Stomach (tissue), 4 donors: ENCODE data around the gene RPS6KB2.

Experiments used
- POLR2A ChIP-seq, 4 donors: fragments of 450-650 bp; IDR thresholded peaks; one replicate each; pipeline ENCODE4 v1.6.1; 2016; ENCODE audit warnings: antibody characterized with exemption in 4 of 4, control low read depth in 2 of 4, mild to moderate bottlenecking in 1 of 4, moderate library complexity in 1 of 4
- TF ChIP-seq, protein P1 (sequence below), 7 experiments: fragments of 450-650 bp in 4 of 7; fragments of 200-600 bp in 3 of 7; sonication (generic) in 3 of 7; IDR thresholded peaks; one replicate each; pipeline ENCODE4 v1.5.1; 2016 to 2019; ENCODE audit warnings: antibody characterized with exemption in 7 of 7, control low read depth in 2 of 7, mild to moderate bottlenecking in 1 of 7

DNA sequence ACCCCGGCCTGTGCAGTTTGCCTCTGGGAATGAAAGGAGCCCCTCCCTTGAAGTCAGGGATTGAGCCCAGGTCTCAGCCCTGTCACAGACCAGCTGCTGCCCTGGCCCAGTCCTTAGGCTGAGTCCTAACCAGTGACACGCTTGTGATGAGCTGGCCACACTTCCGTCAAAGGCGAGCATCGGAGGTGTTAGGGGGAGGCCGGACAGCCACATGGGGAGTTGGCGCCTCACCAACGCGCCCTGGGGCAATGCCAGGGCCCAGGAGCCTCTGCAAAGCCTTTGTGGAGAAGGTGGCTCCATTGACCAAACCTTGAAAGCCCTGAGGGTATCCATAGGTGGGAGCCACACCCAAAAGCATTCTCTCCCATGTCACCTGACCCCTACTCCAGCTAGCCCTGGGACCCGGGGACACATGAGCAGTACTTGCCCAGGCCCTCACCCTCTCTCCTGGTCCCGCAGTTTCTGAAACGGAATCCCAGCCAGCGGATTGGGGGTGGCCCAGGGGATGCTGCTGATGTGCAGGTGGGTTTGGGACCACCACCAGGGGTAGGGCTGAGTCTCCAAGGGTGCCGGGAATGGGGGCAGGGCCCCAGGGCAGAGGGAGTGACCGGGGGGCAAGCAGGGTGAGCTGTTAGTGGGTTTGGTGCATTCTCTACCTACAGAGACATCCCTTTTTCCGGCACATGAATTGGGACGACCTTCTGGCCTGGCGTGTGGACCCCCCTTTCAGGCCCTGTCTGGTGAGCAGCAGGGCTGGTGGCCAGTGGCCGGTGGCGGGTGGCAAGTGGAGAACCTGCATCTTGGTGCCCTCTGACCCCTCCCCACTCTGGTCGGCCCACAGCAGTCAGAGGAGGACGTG, 5.5 kb downstream of the RPS6KB2 start:
- TF ChIP-seq, protein P1, sequence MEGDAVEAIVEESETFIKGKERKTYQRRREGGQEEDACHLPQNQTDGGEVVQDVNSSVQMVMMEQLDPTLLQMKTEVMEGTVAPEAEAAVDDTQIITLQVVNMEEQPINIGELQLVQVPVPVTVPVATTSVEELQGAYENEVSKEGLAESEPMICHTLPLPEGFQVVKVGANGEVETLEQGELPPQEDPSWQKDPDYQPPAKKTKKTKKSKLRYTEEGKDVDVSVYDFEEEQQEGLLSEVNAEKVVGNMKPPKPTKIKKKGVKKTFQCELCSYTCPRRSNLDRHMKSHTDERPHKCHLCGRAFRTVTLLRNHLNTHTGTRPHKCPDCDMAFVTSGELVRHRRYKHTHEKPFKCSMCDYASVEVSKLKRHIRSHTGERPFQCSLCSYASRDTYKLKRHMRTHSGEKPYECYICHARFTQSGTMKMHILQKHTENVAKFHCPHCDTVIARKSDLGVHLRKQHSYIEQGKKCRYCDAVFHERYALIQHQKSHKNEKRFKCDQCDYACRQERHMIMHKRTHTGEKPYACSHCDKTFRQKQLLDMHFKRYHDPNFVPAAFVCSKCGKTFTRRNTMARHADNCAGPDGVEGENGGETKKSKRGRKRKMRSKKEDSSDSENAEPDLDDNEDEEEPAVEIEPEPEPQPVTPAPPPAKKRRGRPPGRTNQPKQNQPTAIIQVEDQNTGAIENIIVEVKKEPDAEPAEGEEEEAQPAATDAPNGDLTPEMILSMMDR (IDR thresholded peaks at IDR 0.05): no peak
- no peak for TF ChIP-seq POLR2A (IDR thresholded peaks at IDR 0.05)
